ENCODE results near the gene C11orf65.
A peak's percentile ranks its signal among the peaks of the same experiment; 100 is the strongest.
"Not testable (repeated sequence)": the region's sequence is repeated elsewhere in the genome, so short reads cannot be mapped to it uniquely, and the experiment has no call there.

Gene C11orf65

DNA sequence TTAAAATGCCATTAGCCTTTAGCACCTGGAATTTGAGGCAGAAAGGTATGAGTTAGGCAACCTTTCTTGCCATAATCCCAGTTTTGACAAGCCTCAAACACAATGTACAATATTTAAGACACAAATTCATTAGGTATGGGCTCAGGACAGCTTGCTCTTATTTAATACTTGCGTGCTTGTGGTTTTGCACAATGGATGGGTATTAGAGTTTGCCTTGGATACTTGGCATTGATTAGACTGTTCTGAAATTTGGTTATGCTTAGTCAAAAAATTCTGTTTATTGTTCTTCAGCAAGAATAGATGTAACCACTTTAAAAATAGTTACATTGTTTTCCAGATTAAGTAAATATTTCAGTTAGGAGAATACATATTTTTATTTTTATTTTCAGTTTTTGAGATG lies 5.4 kb upstream of the C11orf65 start:
- DNase-seq (ENCODE audit: low read depth in 2 of 2), result no peak

DNA sequence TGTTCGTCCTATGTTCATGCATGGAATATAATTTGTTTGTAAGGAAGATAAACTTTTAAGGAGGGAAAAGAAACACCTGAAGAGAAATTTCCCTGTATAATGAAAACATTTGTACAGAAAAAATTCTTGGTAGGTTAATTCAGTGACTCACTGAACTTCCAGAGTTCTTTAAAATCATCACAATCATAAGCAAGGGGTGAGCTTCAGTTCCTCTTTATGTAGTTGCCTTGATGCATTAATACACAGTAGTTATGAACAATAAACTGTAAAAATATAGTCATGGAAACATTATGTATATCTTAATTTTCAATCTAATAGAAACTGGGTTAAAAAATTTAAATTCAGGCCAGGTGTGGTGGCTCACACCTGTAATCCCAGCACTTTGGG lies 1.1 kb upstream of the C11orf65 start:
- DNase-seq (ENCODE audit: low read depth in 2 of 2), result no peak

DNA sequence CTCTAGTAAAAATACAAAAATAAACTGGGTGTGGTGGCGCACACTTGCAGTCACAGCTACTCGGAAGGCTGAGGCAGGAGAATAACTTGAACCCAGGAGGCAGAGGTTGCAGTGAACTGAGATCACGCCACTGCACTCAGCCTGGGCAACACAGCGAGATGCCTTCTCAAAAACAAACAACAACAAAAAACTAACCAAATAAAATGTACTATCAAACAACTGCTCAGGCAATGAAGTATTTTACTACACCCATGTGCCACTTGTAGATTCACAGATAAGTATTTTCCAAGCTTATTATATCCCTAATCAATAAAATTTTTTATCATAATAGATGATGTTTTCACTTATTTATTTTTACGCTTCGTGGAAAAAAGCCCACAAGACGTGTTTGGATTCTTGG lies 924 bp downstream of the C11orf65 start:
- DNase-seq (ENCODE audit: low read depth in 2 of 2), result no peak

DNA sequence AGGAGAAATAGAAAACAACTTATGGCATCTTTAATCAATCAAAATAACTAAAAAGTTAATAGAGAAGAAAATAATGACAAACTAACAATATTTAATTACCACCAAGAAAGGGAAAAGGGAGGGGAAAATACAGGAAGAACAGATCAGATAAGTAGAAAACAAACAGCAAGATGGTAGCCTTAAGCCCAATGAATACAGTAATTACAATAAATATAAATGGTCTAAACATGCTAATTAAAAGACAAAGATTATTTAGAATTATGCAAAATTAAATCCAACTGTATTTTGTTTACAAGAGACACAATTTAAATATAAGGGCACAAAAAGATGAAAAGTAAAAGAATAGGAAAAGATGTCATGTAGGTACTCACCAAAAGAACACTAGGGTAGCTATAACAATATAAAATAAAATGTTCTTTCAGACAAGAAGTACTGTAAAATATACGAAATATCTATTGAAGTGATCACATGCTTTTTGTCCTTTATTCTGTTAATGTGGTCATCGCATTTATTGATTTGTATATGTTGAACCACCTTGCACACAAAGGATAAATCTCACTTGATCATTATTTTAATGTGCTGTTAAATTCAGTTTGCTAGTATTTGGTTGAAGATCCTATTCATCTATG lies 14.0 kb downstream of the C11orf65 start:
- no peak for DNase-seq (ENCODE audit: low read depth in 2 of 2)

DNA sequence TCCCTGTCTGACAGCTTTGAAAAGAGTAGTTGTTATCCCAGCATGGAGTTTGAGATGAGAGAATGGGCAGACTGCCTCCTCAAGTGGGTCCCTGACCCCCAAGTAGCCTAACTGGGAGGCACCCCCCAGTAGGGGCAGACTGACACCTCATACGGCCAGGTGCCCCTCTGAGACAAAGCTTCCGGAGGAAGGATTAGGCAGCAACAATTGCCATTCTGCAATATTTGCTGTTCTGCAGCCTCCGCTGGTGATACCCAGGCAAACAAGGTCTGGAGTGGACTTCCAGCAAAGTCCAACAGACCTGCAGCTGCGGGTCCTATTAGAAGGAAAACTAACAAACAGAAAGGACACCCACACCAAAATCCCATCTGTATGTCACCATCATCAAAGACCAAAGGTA lies 25.9 kb downstream of the C11orf65 start:
- not testable (repeated sequence) for DNase-seq (ENCODE audit: low read depth in 2 of 2)

DNA sequence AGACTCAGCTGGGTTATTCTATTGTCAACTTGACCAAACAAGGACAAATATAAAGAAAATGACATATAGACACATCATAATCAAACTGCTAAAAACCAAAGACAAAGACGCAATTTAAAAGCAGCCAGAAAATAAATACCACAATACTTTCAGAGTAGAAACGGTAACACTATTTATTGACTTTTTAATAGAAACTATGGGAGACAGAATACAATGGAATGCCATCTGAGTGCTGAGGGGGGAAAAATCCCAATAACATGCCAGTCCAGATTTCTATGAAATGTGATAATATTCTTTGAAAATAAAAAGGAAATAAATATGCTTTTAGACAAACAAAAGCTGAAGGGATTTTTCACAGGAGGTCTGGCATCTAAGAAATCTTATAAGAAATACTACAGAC lies 30.7 kb downstream of the C11orf65 start:
- no peak for DNase-seq (ENCODE audit: low read depth in 2 of 2)

DNA sequence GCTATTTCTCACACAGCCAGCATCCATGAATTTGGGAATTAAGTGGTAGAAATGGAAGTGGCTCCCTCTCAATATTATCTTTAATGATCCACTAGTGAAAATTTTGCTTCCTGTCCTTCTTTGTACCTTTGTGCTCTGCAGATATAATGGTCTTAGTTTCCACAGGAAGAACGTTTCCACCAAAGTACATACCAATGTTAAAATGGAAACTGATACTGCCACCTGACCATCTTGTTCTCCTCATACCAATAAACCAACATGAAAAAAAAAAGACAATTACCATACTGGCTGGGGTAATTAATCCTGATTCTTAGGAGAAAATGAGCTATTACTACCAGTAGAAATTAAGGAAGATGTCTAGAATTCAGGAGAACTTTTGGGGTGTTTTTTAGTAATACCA lies 32.3 kb downstream of the C11orf65 start:
- DNase-seq (ENCODE audit: low read depth in 2 of 2), result no peak

DNA sequence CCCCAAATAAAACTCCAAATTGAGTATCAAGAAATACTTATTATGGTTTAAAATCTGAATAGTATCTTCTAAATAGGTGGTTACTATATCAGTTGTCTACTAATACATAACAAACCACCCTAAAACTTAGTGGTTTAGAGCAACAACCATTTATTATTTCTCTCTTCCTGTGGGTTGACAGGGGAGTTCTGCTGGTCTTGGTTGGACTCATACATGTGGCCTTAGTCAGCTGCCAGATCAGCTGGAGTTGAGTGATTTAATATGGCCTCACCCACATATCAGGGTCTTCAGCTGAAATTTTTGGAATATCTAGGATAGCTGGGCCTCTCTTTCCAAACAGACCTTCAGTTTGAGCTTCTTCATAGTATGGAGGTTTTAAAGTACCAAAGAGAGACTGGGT lies 34.5 kb downstream of the C11orf65 start:
- DNase-seq (ENCODE audit: low read depth in 2 of 2), result no peak

DNA sequence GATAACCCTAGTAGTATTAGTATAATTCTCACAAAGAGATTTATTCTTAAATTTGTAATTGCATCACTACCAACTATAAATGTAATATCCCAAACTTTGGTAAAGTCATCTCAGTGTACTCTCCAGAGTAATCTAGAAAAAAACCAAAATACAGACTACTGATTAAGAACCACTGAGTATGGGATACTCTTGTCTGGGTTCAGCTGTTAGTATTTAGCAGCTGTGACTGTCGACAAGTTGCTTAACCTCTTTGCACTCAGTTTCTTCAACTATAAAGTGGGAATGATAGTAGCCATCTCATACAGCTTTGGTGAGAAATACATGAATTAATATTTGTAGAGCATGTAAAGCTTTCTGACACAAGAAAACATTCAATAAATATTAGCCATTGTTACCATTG lies 35.3 kb downstream of the C11orf65 start:
- no peak for DNase-seq (ENCODE audit: low read depth in 2 of 2)

DNA sequence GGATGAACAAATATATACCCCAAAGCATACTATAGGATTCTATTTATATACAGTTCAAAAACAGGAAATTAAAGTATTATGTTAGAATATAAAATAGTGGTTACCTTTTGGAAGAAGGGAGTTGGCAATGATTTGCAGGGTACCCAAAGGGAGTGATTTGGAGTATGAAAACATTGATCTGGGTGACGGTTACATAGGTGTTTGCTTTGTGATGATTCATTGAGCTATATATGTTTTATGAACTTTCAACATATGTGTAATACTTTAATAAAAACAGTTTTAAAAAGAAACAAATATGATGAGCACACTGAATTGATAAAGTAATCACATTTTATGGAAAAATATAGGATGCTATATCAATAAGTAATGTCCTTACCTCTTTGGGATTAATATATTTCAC lies 36.0 kb downstream of the C11orf65 start:
- DNase-seq (ENCODE audit: low read depth in 2 of 2), result no peak

DNA sequence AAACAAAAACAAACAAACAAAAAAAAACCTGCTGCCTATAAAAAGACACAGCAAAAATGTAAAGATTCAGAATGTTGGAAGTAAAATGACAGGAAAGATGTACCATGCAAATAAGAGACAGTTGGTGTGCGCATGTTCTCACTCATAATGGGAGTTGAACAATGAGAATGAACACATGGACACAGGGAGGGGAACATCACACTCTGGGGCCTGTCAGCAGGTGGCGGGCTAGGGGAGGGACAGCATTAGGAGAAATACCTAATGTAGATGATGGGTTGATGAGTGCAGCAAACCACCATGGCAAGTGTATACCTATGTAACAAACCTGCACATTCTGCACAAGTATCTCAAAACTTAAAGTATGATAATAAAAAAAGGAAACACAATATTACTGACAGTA lies 49.8 kb downstream of the C11orf65 start:
- DNase-seq (ENCODE audit: low read depth in 2 of 2), result peak; percentile 2 to 8

DNA sequence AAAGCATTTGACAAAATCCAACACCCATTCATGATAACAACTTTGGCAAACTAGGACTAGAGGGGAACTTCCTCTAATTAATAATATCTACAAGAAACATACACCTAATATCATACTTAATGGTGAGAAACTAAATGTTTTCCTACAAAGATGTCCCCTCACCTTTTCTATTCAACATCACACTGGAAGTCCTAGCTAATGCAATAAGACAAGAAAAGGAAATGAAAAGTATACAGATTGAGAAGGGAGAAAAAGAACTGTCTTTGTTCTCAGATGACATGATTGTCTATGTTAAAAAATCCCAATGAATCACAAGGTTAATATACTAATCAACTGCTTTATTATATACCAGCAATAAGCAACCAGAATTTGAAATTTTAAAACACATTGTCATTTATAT lies 52.4 kb downstream of the C11orf65 start:
- no peak for DNase-seq (ENCODE audit: low read depth in 2 of 2)

DNA sequence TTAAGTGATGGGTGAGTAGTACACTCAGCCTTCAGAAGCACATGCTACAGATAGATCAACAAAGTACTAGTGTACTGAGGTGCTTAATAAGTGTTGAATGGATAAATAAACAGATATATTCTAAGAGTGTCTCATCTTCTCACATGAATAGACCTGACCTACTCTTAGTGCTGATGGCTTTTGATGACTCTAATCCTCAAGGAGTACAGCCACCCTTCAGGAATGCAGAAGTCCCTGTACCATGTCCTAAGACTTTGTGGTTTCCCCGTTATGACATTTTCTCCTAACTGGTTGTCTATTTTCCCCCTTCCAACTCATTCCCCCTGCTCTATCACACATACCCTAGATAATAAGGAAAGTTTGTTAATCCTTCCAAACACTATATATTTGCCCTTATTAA lies 61.6 kb downstream of the C11orf65 start:
- DNase-seq (ENCODE audit: low read depth in 2 of 2), result no peak

DNA sequence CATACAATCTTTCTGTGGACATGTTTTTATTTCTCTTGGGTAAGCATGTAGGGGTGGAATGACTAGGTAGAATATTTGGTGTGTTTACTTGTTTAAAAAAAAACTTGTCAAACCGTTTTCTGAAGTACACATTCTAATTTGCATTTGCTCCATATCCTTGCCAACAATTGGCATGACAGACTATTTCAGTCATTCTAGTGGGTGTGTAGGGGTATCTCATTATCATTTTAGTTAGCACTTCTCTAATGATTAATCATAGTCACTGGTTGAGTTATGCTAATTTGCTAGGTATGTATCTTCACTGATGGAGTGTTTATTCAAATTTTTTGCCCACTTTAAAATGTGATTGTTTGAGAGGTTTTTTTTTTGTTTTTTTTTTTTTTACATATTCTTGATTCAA lies 64.3 kb downstream of the C11orf65 start:
- no peak for DNase-seq (ENCODE audit: low read depth in 2 of 2)

DNA sequence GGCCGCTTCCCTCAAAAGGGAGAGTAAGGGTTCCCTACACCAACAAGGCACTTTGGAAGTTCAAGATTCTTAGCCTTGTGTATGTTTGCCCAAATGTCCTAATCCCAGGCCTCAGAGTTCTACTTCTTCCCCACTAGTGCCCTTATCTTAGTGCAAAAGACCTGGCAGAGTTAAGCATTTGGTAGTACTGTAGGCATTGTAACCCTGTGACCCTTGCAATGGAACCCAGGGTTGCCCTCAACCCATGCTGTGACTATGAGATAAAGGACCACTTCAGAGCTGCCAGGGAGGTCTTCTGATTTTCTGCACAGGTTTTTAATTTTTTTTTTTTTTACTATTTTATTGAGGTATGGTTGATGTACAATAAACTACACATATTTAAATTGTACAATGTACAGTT lies 65.1 kb downstream of the C11orf65 start:
- no peak for DNase-seq (ENCODE audit: low read depth in 2 of 2)

DNA sequence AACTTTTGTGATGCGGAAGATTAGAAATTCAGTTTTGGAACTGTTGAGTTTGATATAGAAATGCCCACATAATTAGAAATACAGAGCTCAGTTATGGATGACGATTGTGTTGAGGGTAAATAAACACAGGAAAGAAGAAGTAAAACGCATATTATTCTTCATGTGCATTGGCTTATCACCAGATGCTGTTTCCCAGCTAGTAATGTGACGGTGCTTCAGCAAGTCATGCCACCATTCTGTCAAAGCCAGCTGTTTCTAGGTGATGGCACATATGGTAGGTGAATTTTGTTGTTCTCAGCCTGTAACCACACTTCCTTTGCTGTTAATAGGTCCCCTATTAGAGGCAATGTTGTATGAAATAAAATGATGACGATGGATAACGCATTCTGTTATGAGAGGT lies 68.9 kb downstream of the C11orf65 start:
- no peak for DNase-seq (ENCODE audit: low read depth in 2 of 2)

DNA sequence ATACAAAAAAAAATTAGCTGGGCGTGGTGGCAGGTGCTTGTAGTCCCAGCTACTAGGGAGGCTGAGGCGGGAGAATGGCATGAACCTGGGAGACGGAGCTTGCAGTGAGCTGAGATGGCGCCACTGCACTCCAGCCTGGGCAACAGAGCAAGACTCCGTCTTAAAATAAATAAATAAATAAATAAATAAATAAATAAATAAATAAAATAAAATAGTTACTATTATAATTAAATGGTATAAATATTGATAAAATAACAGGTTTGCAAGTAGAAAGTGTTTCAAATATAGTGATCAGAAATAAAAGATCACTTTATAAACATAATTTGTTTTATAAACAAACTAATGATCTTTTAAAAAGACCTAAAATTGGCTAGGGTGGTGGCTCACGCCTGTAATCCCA lies 70.7 kb downstream of the C11orf65 start:
- DNase-seq (ENCODE audit: low read depth in 2 of 2), result not testable (repeated sequence)

DNA sequence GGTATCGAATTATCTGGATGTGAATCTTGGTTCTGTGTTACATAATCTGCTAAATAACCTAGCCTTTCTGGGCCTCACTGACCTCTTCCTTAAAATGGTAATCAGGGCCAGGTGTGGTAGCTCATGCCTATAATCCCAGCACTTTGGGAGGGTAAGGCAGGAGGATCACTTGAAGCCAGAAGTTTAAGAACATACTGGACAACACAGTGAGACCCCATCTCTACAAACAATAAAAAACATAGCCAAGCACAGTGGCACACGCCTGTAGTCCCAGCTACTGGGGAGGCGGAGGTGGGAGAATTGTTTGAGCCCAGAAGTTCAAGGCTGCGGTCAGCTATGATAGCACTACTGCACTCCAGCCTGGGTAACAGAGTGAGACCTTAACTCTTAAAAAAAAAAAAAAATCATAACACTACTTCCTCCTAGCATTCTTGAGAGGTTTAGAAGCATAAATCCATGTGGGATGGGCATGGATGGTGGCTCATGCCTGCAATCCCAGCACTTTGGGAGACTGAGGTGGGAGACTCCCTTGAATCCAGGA lies 72.5 kb downstream of the C11orf65 start:
- no peak for DNase-seq (ENCODE audit: low read depth in 2 of 2)

DNA sequence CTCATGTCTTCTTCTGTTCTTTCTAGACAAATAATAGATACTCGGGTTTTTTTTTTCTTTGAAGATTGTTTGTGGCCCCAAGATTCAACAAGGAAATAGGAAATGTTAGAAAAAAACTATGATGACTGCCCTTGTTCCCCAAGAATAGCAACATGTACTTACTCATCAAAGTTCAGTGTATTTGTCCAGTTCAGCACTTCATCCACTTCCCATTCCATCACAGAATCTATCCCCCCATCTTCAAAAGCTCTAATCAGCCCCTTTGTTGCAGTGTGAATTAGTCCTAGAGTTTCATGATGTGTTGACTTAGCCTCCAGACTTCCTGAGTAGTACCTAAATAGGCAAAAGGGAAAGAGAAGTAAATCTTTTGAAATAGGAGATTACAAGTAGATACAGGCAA lies 74.3 kb downstream of the C11orf65 start:
- no peak for DNase-seq (ENCODE audit: low read depth in 2 of 2)

DNA sequence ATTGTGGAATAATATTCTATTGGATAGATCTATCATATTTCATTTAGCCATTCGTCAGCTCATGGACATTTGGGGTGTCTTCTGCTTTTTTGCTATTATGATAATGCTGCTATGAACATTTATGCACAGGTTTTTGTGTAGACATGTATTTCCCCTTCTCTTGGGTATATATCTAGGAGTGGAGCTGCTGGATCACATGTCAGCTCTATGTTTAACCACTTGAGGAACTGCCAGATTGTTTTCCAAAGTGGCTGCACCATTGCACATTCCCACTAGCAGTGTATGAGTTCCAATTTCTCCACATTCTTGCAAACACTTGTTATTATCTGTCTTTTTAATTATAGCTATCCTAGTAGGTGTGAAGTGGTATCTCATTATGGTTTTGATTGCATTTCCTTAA lies 75.0 kb downstream of the C11orf65 start:
- DNase-seq (ENCODE audit: low read depth in 2 of 2), result no peak

DNA sequence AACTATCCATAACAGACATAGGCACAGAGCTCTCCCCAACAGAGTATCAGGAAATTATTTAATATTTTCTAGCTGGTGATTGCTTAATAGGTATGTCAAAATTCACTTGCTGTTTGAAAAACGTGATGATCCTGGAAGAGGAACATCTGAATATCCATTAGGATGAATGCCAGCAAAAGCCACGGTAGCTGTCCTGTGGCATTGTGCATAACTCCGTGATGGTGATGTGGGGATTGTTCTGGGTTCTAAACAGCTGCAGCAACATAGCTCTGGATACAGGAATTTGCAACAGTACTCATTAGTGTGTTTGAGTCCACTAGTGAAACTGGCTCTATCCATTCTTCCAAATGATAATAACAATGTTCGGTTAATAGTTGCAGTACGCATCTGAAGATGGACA lies 78.8 kb downstream of the C11orf65 start:
- no peak for DNase-seq (ENCODE audit: low read depth in 2 of 2)

DNA sequence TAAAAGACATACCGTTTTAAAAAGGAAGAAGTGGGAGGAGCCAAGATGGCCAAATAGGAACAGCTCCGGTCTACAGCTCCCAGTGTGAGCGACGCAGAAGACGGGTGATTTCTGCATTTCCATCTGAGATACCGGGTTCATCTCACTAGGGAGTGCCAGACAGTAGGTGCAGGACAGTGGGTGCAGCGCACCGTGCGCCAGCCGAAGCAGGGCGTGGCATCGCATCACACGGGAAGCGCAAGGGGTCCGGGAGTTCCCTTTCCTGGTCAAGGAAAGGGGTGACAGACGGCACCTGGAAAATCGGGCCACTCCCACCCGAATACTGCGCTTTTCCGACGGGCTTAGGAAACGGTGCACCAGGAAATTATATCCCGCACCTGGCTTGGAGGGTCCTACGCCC lies 93.8 kb downstream of the C11orf65 start:
- DNase-seq (ENCODE audit: low read depth in 2 of 2), result not testable (repeated sequence)

DNA sequence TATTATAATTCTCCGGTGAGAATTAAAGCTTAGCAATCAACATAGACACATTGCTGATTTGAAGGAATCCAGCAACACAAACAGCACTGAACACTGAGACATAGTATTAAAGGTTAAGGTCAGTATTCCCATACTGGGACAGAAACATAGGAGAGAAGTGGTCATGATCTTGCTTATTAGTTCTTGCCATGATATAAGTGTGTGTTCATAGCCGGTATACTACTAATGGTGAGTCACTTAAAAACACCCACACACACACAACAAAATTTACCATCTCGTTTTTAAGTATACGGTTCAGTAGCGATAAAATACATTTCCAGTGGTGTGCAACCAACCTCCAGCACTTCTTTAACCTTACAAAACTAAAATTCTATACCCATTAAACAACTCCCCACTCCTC lies 96.3 kb downstream of the C11orf65 start:
- no peak for DNase-seq (ENCODE audit: low read depth in 2 of 2)

DNA sequence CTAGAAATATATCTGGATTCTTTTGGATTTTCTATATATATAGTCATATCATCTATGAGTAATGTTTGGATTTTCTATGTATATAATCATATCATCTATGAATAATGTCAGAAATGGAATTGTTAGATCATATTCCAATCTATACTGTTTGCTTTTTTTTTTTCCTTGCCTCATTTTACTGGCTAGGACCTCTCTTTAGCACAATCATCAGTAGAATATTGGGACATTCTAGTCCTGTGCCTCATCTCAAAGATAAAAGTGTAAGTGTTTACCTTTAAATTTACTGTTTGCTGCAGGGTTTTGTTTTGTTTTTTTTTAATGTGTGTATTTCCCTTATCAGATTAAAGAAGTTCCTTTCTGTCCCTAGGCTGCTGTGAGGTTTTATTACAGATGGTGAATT lies 97.0 kb downstream of the C11orf65 start:
- DNase-seq (ENCODE audit: low read depth in 2 of 2), result no peak
